ENCODE results near the gene REC114.

REC114 gene

DNA sequence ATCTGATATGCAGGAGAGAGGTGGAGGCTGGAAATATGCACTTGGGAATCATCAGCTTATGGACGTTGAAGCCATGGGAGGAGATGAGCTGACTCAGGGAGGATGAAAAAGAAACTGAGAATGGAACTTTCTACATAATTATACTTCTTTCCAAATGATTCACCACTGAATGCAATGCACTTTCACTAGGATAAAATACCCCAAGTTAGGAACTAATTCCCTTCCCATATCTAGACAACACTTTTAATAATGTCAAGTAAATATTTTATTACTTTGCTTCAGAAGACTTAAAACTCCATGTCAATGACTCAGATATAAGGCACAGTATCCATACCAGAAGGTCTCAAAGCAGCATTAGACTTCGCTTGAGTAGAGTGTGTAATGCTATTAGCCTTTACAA lies 166.0 kb downstream of the REC114 start:
- DNase-seq: no peak

All from NK-92 treated with Interleukin-12 subunit alpha and Interleukin-12 subunit beta, amount 100 ng/mL, for 24 hours (cell line).